HG03045 (cell line): ENCODE measurements around the gene FBXL12.
"Not testable (repeated sequence)": the region's sequence is repeated elsewhere in the genome, so short reads cannot be mapped to it uniquely, and the experiment has no call there.

Experiments used
- ATAC-seq: cut with Tn5 transposase; IDR thresholded peaks from one replicate; pipeline ENCODE4 v1.9.1; 2021; ENCODE audit warnings: mild to moderate bottlenecking, moderate library complexity; ENCODE audit not compliant: unreplicated experiment

FBXL12 gene

GRCh38 chr19:9839415-9839814 lies 20.5 kb upstream of the FBXL12 start:
- no peak for ATAC-seq

GRCh38 chr19:9838324-9838723 lies 19.4 kb upstream of the FBXL12 start:
- ATAC-seq, result no peak

GRCh38 chr19:9836021-9836420 lies 17.1 kb upstream of the FBXL12 start:
- no peak for ATAC-seq

DNA sequence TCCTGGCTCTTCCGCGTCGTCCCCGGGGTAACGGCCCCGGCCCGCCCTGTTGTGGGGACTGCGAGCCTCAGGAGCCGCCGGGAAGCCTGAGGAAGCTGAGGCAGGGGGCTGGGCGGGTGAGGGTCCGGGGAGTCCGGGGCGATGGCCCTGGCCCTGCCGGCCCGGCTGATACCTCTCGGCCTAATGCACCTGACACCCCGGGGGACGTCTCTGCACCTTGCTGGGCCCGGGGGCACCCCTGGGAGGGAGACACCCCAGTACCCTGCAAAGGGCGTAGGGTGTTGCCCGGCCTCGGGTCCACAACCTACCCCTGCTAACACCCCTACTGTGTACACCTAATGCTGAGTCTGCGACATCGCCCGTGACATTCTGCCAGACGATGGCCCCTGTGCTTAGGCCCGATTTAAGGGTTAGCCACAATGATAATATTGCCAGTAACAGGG lies 16.6 kb upstream of the FBXL12 start:
- ATAC-seq, result peak; percentile 16

- ATAC-seq, result peak; percentile 96
Observed at GRCh38 chr19:9834726-9835506, 16.0 kb upstream of the FBXL12 start, which contains the start of gene PIN1. TSS of gene PIN1 (plus strand) at chr19:9835318. CDS start at chr19:9835345, 27 bp downstream.

- no peak for ATAC-seq
Observed at GRCh38 chr19:9834307-9834725, 15.4 kb upstream of the FBXL12 start.

DNA sequence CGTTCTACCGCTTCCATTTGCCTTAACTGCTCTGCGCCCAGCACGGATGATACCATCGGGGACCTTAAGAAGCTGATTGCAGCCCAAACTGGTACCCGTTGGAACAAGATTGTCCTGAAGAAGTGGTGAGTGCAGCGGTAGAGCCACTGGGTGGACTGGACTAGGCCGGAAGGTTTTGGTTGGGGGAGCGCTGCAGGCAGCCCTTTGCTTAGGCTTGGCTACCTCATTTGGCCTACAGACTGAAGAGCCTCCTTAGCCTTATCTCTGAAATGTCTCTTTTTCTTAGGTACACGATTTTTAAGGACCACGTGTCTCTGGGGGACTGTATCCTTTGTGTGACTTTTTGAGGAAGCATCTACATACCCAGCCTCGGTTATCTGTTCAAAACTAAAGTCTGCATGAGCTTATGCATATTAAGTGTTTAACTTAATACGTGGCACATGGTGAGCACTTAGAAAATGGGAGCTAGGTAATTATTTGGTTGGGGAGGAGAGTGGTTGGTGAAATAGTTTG lies 9.7 kb upstream of the FBXL12 start:
- ATAC-seq, result no peak

GRCh38 chr19:9827289-9828238 lies 8.7 kb upstream of the FBXL12 start, which contains the start of gene UBL5:
TSS of gene UBL5 (plus strand) at chr19:9827918. CDS start at chr19:9828338, 420 bp downstream.
- peak; percentile 90 for ATAC-seq

GRCh38 chr19:9823816-9824215 lies 4.9 kb upstream of the FBXL12 start:
- ATAC-seq, result no peak

GRCh38 chr19:9820034-9820433 lies 1.2 kb upstream of the FBXL12 start:
- ATAC-seq, result not testable (repeated sequence)

- no peak for ATAC-seq
Observed at GRCh38 chr19:9819596-9819909, 674 bp upstream of the FBXL12 start.

DNA sequence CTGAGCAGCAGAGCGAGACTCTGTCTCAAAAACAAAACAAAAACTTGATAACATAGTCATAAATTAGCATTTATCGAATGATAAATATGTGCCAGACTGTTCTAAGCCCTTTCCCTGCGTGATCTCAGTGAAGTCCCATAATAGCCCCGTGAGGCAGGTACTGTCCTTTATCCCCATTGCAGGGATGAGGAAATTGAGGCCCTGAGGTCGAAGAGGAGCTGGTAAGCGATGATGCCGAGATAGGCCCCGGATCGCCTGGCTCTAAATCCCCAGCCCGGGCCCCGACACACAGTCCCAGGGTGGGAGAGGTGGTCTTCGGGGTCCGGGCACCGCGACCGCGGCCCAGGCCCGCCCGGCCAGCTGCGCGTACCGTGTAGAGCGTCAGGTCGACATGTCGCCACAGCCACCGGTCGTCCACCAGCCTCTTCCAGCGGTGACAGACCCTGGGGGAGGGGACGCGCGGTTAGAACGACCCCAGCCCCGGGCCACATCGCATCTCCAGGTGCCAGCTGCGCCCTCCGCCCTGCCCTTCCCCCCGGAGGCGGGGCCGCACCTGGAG lies 625 bp downstream of the FBXL12 start:
- peak; percentile 8 for ATAC-seq

DNA sequence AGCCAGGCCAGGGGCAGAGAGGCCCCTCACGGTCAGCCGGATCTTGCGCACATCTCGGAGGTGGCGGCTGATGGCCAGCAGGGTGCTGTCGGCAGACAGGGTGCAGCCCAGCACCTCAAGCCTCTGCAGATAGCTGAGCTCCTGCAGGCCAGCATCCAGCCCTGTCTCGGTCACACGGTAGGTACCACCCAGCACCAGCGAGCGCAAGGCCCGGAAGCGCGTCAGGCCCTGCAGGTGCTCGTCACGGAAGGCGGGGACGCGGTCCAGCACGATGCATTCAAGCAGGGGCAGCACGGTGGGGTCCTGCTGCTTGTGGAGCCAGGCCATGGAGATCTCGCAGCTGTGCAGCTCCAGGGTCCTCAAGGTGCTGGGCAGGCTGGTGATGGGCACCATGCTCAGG lies 7.7 kb downstream of the FBXL12 start:
- ATAC-seq, result no peak

DNA sequence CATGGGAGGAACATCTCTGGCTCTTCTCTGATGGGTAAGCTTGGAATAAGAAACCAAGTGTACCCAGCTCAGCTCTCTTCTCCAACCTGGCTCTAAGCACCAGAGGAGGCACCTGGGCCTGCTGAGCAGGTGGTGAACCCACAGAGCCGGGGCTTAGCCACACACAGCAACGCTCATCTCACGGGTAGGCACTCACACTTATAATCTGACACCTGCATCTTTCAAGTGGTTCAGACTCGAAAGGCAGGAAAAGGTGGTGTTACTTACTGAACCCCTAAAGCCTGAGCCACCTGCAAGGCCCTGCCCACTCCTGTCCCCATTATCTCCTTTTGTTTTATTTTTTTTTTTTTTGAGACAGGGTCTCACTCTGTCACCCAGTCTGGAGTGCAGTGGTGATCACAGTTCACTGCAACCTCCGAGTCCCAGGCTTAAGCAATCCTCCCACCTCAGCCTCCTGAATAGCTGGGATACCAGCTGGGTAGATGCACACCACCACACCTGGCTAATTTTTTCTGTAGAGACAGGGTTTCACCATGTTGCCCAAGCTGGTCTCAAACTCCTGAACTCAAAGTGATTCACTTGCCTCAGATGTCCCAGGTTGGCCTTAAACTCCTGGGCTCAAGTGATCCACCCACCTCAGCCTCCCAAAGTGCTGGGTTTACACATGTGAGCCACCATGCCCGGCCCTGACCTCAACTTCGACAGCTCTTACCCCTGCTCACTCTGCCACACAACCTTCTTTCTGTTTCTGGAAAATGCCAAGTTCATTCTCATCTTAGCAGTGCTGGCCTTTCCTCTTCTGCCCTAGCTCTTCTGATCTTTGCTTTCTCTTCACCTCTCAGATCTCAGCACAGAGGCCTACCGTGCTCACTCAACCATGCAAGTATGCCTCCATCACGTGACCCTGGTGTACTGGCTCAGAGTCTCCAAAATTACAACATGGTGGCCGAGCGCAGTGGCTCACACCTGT lies 9.7 kb downstream of the FBXL12 start:
- no peak for ATAC-seq

- no peak for ATAC-seq
Observed at GRCh38 chr19:9806803-9807202, 12.1 kb downstream of the FBXL12 start.

- no peak for ATAC-seq
Observed at GRCh38 chr19:9801976-9802375, 16.9 kb downstream of the FBXL12 start.

- ATAC-seq, result no peak
Observed at GRCh38 chr19:9799162-9799561, 19.7 kb downstream of the FBXL12 start.

GRCh38 chr19:9797871-9798270 lies 21.0 kb downstream of the FBXL12 start:
- ATAC-seq, result no peak

- ATAC-seq, result no peak
Observed at GRCh38 chr19:9796113-9796773, 22.6 kb downstream of the FBXL12 start.
